ENCODE data around the gene RPL22L1. TPM values are rescaled to one million over a fixed set of nuclear protein-coding genes. Genes with fewer than 3 reads are reported as not detected.
"Not testable (repeated sequence)": the region's sequence is repeated elsewhere in the genome, so short reads cannot be mapped to it uniquely, and the experiment has no call there.

The RPL22L1 gene
- total RNA-seq, 2 experiments from 2014 or later = 51.7 to 58.9 TPM

- Histone ChIP-seq H3K4me2 (ENCODE audit: low read length) (no peak overlapping the region), H3K4me3 (ENCODE audit: low read depth, low read length, poor library complexity, severe bottlenecking) (no peak overlapping the region), H2AFZ (ENCODE audit: low read length) (no peak overlapping the region), H3K27ac (ENCODE audit: low read depth, low read length, poor library complexity, severe bottlenecking) (no peak overlapping the region), H3K36me3 (ENCODE audit: insufficient read depth, low read length) (peaks cover 51% of the 10 kb centered on the region), H4K20me1 (ENCODE audit: insufficient read depth, low read length) (no peaks in the 10 kb centered on the region), H3K4me1 (ENCODE audit: insufficient read depth, low read length, poor library complexity, severe bottlenecking) (no peaks in the 10 kb centered on the region), H3K9me3 (ENCODE audit: low read length) (no peaks in the 10 kb centered on the region), H3K79me2 (ENCODE audit: insufficient read depth, low read depth, low read length) (no peaks in the 10 kb centered on the region), H3K9me2 (ENCODE audit: insufficient read depth, low read length) (no peaks in the 10 kb centered on the region)
- ChIA-PET POLR2A (interaction anchor here (0.8 kb wide), 1 partner anchor 13 kb away, joined by 3 read pairs; no protein-coding TSS in a partner anchor), CTCF (ENCODE audit: unreplicated experiment) (no interaction called here)
- intact Hi-C loops (cut with micrococcal nuclease; ENCODE audit: unreplicated experiment) = no loop called here
- no peak for TF ChIP-seq CTCF (conservative IDR thresholded peaks at IDR 0.05; ENCODE audit: low read length)
- TF ChIP-seq EZH2phosphoT487 (IDR thresholded peaks at IDR 0.05; ENCODE audit: borderline replicate concordance, low read depth, low read length) = no peak
- DNase-seq (ENCODE audit: low spot score) = no peak
- no TSS peak for BruUV-seq (replicated peaks)
Measured at GRCh38 chr3:170897978-170898377, 28.0 kb upstream of the RPL22L1 start.

GRCh38 chr3:170897199-170897598 is 27.2 kb upstream of the RPL22L1 start:
- H3K79me2 ChIP-seq (ENCODE audit: insufficient read depth, low read depth, low read length); H3K4me2 ChIP-seq (ENCODE audit: low read length); H3K9me2 ChIP-seq (ENCODE audit: insufficient read depth, low read length); H3K9me3 ChIP-seq (ENCODE audit: low read length); DNase-seq (ENCODE audit: low spot score); intact Hi-C loops (cut with micrococcal nuclease; ENCODE audit: unreplicated experiment); H2AFZ ChIP-seq (ENCODE audit: low read length); CTCF ChIA-PET (ENCODE audit: unreplicated experiment); H3K27ac ChIP-seq (ENCODE audit: low read depth, low read length, poor library complexity, severe bottlenecking); H3K4me3 ChIP-seq (ENCODE audit: low read depth, low read length, poor library complexity, severe bottlenecking); H3K4me1 ChIP-seq (ENCODE audit: insufficient read depth, low read length, poor library complexity, severe bottlenecking); H4K20me1 ChIP-seq (ENCODE audit: insufficient read depth, low read length); BruUV-seq (replicated peaks): not testable (repeated sequence)
- peaks cover 46% of the 10 kb centered on the region for H3K36me3 ChIP-seq (ENCODE audit: insufficient read depth, low read length)
- POLR2A ChIA-PET = interaction anchor here (0.8 kb wide), 1 partner anchor 12 kb away, joined by 3 read pairs; no protein-coding TSS in a partner anchor

GRCh38 chr3:170896781-170897180 is 26.8 kb upstream of the RPL22L1 start:
- H2AFZ ChIP-seq (ENCODE audit: low read length) = no peak overlapping the region
- H3K79me2 ChIP-seq (ENCODE audit: insufficient read depth, low read depth, low read length) = no peaks in the 10 kb centered on the region
- BruUV-seq (replicated peaks) = no TSS peak
- no peaks in the 10 kb centered on the region for H3K9me3 ChIP-seq (ENCODE audit: low read length)
- intact Hi-C loops (cut with micrococcal nuclease; ENCODE audit: unreplicated experiment) = no loop called here
- H3K4me1 ChIP-seq (ENCODE audit: insufficient read depth, low read length, poor library complexity, severe bottlenecking) = no peaks in the 10 kb centered on the region
- no peak overlapping the region for H3K27ac ChIP-seq (ENCODE audit: low read depth, low read length, poor library complexity, severe bottlenecking)
- DNase-seq (ENCODE audit: low spot score) = no peak
- H3K9me2 ChIP-seq (ENCODE audit: insufficient read depth, low read length) = no peaks in the 10 kb centered on the region
- TF ChIP-seq EZH2phosphoT487 (IDR thresholded peaks at IDR 0.05; ENCODE audit: borderline replicate concordance, low read depth, low read length) (no peak), CTCF (conservative IDR thresholded peaks at IDR 0.05; ENCODE audit: low read length) (no peak)
- POLR2A ChIA-PET = interaction anchor here (0.9 to 1.6 kb wide), 2 partner anchors 11 to 27 kb away, joined by 3 to 7 read pairs; partner anchors contain the start of gene RPL22L1
- H4K20me1 ChIP-seq (ENCODE audit: insufficient read depth, low read length) = no peaks in the 10 kb centered on the region
- CTCF ChIA-PET (ENCODE audit: unreplicated experiment) = no interaction called here
- H3K4me2 ChIP-seq (ENCODE audit: low read length) = no peak overlapping the region
- peaks cover 43% of the 10 kb centered on the region for H3K36me3 ChIP-seq (ENCODE audit: insufficient read depth, low read length)
- H3K4me3 ChIP-seq (ENCODE audit: low read depth, low read length, poor library complexity, severe bottlenecking) = no peak overlapping the region

GRCh38 chr3:170896333-170896732 is 26.3 kb upstream of the RPL22L1 start:
- H3K4me2 ChIP-seq (ENCODE audit: low read length); H3K9me3 ChIP-seq (ENCODE audit: low read length); H3K4me3 ChIP-seq (ENCODE audit: low read depth, low read length, poor library complexity, severe bottlenecking); H3K9me2 ChIP-seq (ENCODE audit: insufficient read depth, low read length); H3K27ac ChIP-seq (ENCODE audit: low read depth, low read length, poor library complexity, severe bottlenecking); H3K79me2 ChIP-seq (ENCODE audit: insufficient read depth, low read depth, low read length); H4K20me1 ChIP-seq (ENCODE audit: insufficient read depth, low read length); H3K4me1 ChIP-seq (ENCODE audit: insufficient read depth, low read length, poor library complexity, severe bottlenecking); BruUV-seq (replicated peaks); DNase-seq (ENCODE audit: low spot score); H2AFZ ChIP-seq (ENCODE audit: low read length); intact Hi-C loops (cut with micrococcal nuclease; ENCODE audit: unreplicated experiment): not testable (repeated sequence)
- CTCF ChIA-PET (ENCODE audit: unreplicated experiment) = interaction anchor here (0.8 kb wide), 1 partner anchor 9 kb away, joined by 3 read pairs; no protein-coding TSS in a partner anchor
- POLR2A ChIA-PET = interaction anchor here (0.9 to 1.6 kb wide), 2 partner anchors 11 to 27 kb away, joined by 3 to 7 read pairs; partner anchors contain the start of gene RPL22L1
- H3K36me3 ChIP-seq (ENCODE audit: insufficient read depth, low read length) = peaks cover 43% of the 10 kb centered on the region
